CD4-positive, alpha-beta T cell treated with Interleukin-15 for 4 hours (primary cell): ENCODE data around the gene ANKRD10.

Source experiments
- DNase-seq: peaks from one replicate; pipeline ENCODE4 v3.0.0-alpha.2; 2020; ENCODE audit warnings: low spot score

ANKRD10 gene

GRCh38 chr13:110830800-110831371, 84.0 kb downstream of the ANKRD10 start:
- no peak for DNase-seq

DNA sequence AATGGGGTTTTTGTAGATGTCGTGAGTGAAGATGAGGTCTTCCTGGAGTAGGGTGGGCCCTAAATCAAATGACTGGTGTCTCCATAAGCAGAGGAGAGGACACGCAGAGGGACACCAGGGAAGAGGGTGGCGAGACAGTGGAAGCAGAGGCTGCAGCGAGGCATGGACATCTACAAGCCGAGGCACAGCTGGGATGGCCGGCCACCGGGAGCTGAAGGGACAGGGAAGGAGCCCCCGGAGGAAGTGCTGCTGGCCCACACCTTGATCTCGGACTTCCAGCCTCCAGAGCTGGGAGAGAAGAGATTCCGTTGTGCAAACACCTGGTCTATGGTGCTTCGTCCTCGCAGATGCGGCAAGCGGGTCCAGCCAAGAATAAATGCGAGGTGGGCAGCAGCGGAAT, 84.5 kb downstream of the ANKRD10 start:
- no peak for DNase-seq

- no peak for DNase-seq
Observed at GRCh38 chr13:110829486-110829885, 85.4 kb downstream of the ANKRD10 start.

GRCh38 chr13:110828705-110829104, 86.2 kb downstream of the ANKRD10 start:
- no peak for DNase-seq
